ENCODE data around the gene SLC9A9. TPM values are rescaled to one million over a fixed set of nuclear protein-coding genes. Genes with fewer than 3 reads are reported as not detected.

Gene SLC9A9
- total RNA-seq, 1 experiment from 2014 or later = not detected

- no peak for DNase-seq
- H3K4me1 Mint-ChIP-seq (ENCODE audit: low read depth, unreplicated experiment) = no peaks in the 10 kb centered on the region
- H3K9me3 ChIP-seq = no peaks in the 10 kb centered on the region
- TF ChIP-seq CTCF (IDR thresholded peaks at IDR 0.05; ENCODE audit: insufficient read depth in 1 of 2, low read depth in 1 of 2, low read length in 1 of 2, severe bottlenecking in 1 of 2, unreplicated experiment in 1 of 2) = no peak
- H3K9me3 Mint-ChIP-seq (ENCODE audit: unreplicated experiment) = no peaks in the 10 kb centered on the region
- no peaks in the 10 kb centered on the region for H3K36me3 ChIP-seq (ENCODE audit: control insufficient read depth, insufficient read depth, low read length)
- CTCF ChIA-PET = no interaction called here
- intact Hi-C loops (cut with micrococcal nuclease; ENCODE audit: unreplicated experiment) = no loop called here
- no peaks in the 10 kb centered on the region for H3K4me1 ChIP-seq
- H3K27me3 ChIP-seq (replicated peaks; ENCODE audit: control insufficient read depth, insufficient read depth, low read length) = no peaks in the 10 kb centered on the region
- H3K27ac Mint-ChIP-seq (ENCODE audit: unreplicated experiment) = no peak overlapping the region
- H3K4me3 Mint-ChIP-seq (ENCODE audit: unreplicated experiment) = no peak overlapping the region
- H3K36me3 Mint-ChIP-seq (ENCODE audit: insufficient read depth, unreplicated experiment) = no peaks in the 10 kb centered on the region
- H3K27me3 Mint-ChIP-seq (ENCODE audit: insufficient read depth, unreplicated experiment) = peaks cover 12% of the 10 kb centered on the region
- H3K4me3 ChIP-seq (ENCODE audit: low read depth, low read length) = no peak overlapping the region
- BruUV-seq (replicated peaks) = no TSS peak
- POLR2A ChIA-PET = no interaction called here
These were observed 438.0 kb downstream of the SLC9A9 start for GRCh38 chr3:143410259-143410658.

- Histone ChIP-seq H3K4me3 (ENCODE audit: low read depth, low read length) (no peak overlapping the region), H3K27me3 (replicated peaks; ENCODE audit: control insufficient read depth, insufficient read depth, low read length) (no peaks in the 10 kb centered on the region), H3K9me3 (no peaks in the 10 kb centered on the region), H3K4me1 (no peaks in the 10 kb centered on the region), H3K36me3 (ENCODE audit: control insufficient read depth, insufficient read depth, low read length) (no peaks in the 10 kb centered on the region)
- no peaks in the 10 kb centered on the region for H3K9me3 Mint-ChIP-seq (ENCODE audit: unreplicated experiment)
- H3K36me3 Mint-ChIP-seq (ENCODE audit: insufficient read depth, unreplicated experiment) = no peaks in the 10 kb centered on the region
- no TSS peak for BruUV-seq (replicated peaks)
- DNase-seq = no peak
- no peak for TF ChIP-seq CTCF (IDR thresholded peaks at IDR 0.05; ENCODE audit: insufficient read depth in 1 of 2, low read depth in 1 of 2, low read length in 1 of 2, severe bottlenecking in 1 of 2, unreplicated experiment in 1 of 2)
- ChIA-PET CTCF (no interaction called here), POLR2A (no interaction called here)
- H3K4me3 Mint-ChIP-seq (ENCODE audit: unreplicated experiment) = no peak overlapping the region
- H3K27ac Mint-ChIP-seq (ENCODE audit: unreplicated experiment) = no peak overlapping the region
- peaks cover 17% of the 10 kb centered on the region for H3K27me3 Mint-ChIP-seq (ENCODE audit: insufficient read depth, unreplicated experiment)
- intact Hi-C loops (cut with micrococcal nuclease; ENCODE audit: unreplicated experiment) = no loop called here
- no peaks in the 10 kb centered on the region for H3K4me1 Mint-ChIP-seq (ENCODE audit: low read depth, unreplicated experiment)
These were observed 439.5 kb downstream of the SLC9A9 start for GRCh38 chr3:143408771-143409170.

GRCh38 chr3:143402602-143403001 is 445.7 kb downstream of the SLC9A9 start:
- TF ChIP-seq CTCF (IDR thresholded peaks at IDR 0.05; ENCODE audit: insufficient read depth in 1 of 2, low read depth in 1 of 2, low read length in 1 of 2, severe bottlenecking in 1 of 2, unreplicated experiment in 1 of 2) = no peak
- Histone ChIP-seq H3K9me3 (no peaks in the 10 kb centered on the region), H3K27me3 (replicated peaks; ENCODE audit: control insufficient read depth, insufficient read depth, low read length) (no peaks in the 10 kb centered on the region), H3K4me3 (ENCODE audit: low read depth, low read length) (no peak overlapping the region), H3K36me3 (ENCODE audit: control insufficient read depth, insufficient read depth, low read length) (no peaks in the 10 kb centered on the region), H3K4me1 (no peaks in the 10 kb centered on the region)
- Mint-ChIP-seq H3K27ac (ENCODE audit: unreplicated experiment) (no peak overlapping the region), H3K9me3 (ENCODE audit: unreplicated experiment) (no peaks in the 10 kb centered on the region), H3K27me3 (ENCODE audit: insufficient read depth, unreplicated experiment) (peaks cover 13% of the 10 kb centered on the region), H3K36me3 (ENCODE audit: insufficient read depth, unreplicated experiment) (no peaks in the 10 kb centered on the region), H3K4me3 (ENCODE audit: unreplicated experiment) (no peak overlapping the region), H3K4me1 (ENCODE audit: low read depth, unreplicated experiment) (no peaks in the 10 kb centered on the region)
- intact Hi-C loops (cut with micrococcal nuclease; ENCODE audit: unreplicated experiment) = no loop called here
- no TSS peak for BruUV-seq (replicated peaks)
- ChIA-PET POLR2A (no interaction called here), CTCF (no interaction called here)
- DNase-seq = no peak
